ENCODE results near the gene DEAF1.

- no peak for TF ChIP-seq EZH2 (IDR thresholded peaks at IDR 0.05; ENCODE audit: low read length, missing control alignments)
- no peak for TF ChIP-seq CTCF (conservative IDR thresholded peaks at IDR 0.05 in 1 of 2, IDR thresholded peaks at IDR 0.05 in 1 of 2; ENCODE audit: low read depth in 1 of 2, low read length in 2 of 2)
These were observed 8.5 kb upstream of the DEAF1 start for GRCh38 chr11:703506-703905.

Measured in fibroblast of lung (primary cell).